ENCODE measurements around the gene CFAP210.
"Not testable (repeated sequence)": the region's sequence is repeated elsewhere in the genome, so short reads cannot be mapped to it uniquely, and the experiment has no call there.

The CFAP210 gene

DNA sequence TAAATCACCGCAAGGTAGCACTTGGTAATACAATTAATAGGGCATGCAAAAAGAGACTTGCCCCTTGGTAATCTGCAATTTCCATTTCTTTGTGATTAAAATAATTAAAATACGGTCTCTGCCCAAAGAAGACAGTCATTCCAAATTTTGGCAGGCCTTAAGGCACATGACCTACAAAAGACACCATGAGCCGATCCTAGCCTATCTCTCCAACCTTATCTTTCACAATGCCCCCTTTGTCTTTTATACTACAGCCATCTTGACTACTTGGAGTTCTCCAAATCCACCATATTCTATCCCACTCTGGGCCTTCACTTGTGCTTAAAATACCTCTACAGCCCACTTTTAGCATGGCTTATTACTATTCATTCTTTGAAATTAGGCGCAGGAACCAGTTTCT is 23.3 kb downstream of the CFAP210 start:
- DNase-seq (ENCODE audit: low spot score), result no peak

DNA sequence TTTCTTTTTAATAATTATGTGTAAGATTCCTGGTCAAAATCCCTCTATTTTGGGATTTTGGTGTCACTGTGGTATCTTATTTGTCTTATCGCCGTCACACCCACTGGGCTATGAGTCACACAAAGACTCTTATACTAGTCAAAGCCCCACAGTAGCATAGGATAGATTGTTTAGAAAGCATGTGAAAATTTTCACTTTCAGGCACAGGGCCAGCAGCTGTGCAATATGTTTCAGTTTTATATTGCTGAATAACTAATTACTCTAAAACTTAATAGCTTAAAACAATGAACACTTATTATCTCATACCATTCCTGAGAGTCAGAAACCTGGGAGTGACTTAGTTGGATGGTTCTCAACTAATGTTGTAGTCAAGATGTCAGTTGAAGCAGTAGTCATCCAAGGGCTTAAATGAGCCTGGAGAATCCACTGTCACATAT is 24.0 kb downstream of the CFAP210 start:
- DNase-seq (ENCODE audit: low spot score), result no peak

DNA sequence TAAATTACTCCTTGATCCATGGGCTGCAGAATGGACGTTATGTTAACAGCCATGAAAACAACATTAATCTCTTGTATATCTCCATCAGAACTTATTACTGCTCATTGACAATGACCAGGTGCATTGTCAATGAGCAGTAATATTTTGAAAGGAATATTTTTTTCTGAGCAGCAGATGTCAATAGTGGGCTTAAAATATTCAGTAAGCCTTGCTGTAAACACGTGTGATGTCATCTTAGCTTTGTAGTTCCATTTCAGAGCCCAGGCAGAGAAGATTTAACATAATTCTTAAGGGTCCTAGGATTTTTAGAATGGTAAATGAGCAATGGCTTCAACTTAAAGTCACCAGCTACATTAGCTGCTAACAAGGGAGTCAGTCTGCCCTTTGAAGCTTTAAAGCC is 26.6 kb downstream of the CFAP210 start:
- DNase-seq (ENCODE audit: low spot score), result no peak

DNA sequence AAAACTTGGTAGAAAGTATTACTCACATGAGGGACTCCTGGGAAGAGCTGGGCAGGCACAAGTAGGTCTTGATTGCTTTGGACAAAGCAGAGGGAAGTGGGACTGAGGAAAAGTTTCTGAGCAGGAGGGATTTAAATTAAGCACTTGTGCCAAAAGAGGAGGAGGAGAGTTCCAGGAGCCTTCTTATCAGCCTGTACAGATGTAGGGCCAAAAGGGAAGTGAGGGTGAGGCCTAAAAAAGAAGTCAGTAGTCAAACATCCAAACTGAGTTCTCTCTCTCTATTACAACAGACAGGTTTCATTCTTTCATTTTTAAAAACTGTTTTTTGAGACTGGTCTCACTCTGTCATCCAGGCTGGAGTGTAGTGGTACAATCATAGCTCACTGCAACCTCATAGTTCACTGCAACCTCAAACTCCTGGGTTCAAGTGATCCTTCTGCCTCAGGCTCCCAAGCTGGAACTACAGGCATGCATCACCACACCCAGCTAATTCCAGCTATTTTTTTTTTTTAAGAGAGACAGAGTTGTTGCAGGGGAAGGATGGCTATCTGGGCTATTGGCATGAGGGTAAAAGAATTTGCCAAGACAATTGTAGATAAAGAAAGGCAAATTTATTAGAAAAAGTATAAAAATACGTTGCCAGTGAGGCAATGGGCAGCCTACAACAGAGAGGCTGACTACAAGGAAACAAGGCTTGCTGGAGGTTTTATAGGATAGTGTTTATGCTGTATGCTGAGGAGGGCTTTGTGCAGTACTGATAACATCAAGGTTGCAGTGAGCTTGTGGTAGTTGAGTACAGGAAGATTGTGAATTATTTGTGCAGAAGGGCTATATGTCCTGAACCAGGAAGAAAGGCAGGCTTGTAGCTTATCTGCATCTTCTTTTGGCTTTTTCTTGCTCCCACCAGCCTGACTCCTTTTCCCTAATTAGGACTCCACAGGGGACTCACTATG is 29.0 kb downstream of the CFAP210 start:
- no peak for DNase-seq (ENCODE audit: low spot score)

DNA sequence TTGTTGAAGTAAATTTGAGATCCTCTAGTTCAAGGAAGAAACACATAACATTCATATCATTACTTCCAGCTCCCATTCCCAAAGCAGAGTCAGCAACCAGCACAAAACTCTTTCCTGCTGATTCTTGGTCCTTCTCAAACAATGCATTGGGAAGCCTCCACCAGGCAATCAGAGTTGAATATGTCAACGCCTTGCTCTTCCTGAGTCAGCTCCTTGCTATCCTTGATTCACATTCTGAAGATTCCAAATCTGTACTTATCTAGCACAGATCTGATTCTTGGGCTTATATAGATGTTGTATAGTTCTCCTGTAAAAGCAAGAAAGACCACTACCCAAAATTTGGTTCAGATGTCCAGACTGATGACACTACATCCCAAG is 29.6 kb downstream of the CFAP210 start:
- DNase-seq (ENCODE audit: low spot score), result no peak

DNA sequence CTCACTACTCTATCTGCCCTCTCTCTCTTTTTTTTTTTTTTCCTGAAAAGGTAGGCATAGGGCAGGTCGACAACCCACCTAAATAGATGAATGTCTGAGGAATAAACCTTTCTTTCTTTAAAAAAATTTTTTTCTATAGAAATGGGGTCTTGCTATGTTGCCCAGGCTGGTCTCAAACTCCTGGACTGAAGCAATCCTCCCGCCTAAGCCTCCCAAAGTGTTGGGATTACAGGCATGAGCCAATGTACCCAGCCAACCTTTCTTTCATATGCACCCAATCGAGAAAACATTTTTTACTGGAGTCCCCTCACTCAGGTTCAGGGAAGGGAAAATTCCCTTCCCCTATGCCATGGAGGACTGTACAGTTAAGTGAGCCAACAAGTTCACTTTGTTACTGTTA is 31.0 kb downstream of the CFAP210 start:
- DNase-seq (ENCODE audit: low spot score), result no peak

DNA sequence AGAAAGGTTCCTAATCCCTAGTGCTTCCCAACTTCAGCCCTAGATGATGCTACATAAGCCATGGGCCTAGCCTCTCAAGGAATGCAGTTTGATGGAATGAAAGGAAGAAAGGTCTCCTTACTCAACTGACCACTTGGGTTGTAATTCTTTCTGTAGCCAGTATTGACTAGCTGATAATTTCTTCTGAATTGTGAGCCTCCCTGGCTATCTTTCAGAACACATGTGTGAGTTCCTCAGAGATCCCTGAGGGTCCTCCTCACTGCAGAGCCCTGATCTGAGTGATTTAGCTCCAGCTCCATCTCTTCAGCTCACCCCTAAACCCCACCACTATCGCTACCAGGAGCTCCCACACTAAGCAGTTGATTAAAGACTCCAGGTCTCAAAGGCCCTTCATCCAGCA is 31.5 kb downstream of the CFAP210 start:
- no peak for DNase-seq (ENCODE audit: low spot score)

DNA sequence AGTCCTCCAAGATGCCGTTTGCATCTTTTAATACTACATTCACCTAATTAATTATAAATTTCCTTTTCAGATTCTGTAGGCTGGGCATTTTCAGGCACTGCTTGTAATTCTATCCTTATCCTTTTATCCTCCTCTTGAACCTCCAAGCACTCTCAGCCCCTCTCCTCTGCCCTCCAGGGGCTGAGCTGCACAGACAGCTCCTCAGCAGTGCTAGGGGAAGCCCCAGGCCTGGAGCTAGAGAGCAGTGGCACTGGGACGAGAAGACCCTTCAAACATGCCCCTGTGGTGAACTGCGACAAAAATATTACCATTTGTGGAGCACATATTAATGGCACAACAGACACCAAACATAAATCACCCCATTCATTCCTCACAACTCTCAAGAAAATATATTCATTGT is 32.9 kb downstream of the CFAP210 start:
- DNase-seq (ENCODE audit: low spot score), result no peak

DNA sequence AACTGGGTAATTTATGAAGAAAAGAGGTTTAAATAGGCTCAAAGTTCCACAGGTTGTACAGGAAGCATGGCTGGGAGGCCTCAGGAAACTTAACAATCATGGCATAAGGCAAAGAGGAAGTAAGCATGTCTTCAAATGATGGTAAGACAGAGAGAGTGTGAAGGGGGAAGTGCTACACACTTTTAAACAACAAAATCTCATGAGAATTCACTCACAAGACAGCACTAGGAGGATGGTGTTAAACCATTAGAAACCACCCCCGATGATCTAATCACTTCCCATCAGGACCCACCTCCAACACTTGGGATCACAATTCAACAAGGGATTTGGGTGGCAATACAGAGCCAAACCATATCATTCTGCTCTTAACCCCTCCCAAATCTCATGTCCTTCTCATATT is 34.9 kb downstream of the CFAP210 start:
- no peak for DNase-seq (ENCODE audit: low spot score)

DNA sequence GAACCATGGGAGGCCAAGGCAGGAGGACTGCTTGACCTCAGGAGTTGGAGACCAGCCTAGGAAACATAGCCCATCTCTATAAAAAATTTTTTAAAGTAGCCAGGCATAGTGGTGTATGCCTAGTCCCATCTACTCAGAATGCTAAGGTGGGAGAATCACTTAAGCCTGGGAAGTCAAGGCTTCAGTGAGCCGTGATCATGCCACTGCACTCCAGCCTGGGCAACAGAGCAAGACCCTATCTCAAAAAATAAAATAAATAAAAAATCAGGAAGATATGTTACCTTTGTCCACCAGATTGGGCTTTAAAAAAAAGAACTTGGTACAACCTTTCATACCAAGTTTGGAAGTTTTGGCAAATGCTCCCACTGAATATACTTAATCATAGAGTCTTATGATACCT is 35.3 kb downstream of the CFAP210 start:
- DNase-seq (ENCODE audit: low spot score), result no peak

DNA sequence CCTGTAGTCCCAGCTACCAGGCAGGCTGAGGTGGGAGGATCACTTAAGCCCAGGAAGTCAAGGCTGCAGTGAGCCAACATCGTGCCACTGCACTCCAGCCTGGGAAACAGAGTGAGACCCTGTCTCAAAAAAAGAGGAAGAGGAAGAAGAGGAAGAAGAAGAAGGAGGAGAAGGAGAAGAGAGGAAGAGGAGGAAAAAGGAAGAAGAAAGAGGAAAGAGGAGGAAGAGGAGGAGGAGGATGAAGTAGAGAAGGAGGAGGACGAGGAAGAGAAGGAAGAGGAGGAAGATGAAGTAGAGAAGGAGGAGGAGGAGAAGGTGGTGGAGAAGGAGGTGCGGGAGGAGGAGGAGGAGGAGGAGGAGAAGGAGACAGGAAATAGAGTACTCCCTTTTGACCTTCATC is 38.0 kb downstream of the CFAP210 start:
- no peak for DNase-seq (ENCODE audit: low spot score)

DNA sequence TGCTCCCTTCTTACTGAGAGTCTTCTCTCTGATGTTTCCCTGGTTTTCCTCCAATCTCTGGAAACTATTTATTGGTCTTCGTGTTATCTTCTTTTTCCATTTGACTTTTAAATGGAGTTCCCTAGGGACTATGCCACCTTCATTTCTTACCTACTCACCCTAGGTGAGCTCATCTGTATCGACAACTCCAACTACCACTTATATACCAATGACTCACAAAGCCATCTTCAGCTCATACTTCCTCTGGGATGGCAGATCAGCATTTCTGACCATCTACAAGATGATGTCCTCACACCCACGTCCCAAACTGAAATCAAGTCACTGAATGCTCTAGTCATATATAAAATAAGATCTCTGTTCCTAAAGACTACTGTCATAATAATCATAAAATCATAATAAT is 40.6 kb downstream of the CFAP210 start:
- DNase-seq (ENCODE audit: low spot score), result no peak

DNA sequence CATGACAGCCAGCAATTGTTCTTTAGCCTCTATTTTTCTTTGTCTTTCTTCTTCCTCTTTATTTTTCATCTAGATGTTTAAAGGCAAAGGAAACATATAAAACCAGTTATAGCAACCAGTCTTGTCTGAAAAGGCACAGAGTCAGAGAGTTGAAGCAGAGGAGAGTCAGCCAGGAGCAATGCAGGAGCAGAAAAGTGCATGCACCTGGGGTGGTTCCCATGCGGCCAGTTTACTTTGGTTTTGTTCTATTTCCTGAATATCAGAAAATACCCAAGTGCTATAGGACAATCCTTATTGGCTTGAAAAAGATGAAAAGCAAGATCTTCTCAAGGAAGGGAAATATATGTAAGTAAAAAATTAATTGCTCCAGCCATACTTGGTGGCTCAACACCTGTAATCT is 44.9 kb downstream of the CFAP210 start:
- no peak for DNase-seq (ENCODE audit: low spot score)

DNA sequence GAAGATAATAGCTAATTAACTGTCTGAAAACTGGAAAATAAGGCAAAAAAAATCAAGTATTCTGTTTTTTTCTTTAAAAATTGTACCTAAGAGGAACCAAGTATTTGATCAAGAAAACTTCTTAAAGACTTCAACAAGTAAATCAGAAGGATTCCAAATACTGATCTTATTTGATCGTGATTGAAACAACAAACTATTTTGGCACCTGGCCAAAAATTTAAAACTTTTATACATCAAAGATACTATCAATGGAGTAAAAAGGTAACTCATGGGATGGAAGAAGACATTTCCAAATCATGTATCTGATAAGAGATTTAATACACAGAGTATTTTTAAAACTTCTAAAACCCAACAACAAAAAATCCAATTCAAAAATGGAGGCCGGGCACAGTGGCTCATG is 46.7 kb downstream of the CFAP210 start:
- no peak for DNase-seq (ENCODE audit: low spot score)

DNA sequence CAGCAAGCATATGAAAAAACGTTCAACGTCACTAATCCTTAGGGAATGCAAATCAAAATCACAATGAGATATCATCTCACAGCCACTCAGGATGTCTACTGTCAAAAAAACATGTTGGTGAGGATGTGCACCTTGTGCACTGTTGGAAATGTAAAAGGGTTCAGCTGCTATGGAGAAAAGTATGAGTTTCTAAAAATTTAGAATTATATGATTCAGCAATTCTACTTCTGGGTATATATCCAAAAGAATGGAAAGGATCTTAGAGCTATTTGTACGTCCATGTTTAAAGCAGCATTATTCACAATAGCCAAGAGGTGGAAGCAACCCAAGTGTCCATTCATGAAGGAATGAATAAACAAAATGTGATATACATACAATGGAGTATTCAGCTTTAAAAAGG is 50.0 kb downstream of the CFAP210 start:
- no peak for DNase-seq (ENCODE audit: low spot score)

DNA sequence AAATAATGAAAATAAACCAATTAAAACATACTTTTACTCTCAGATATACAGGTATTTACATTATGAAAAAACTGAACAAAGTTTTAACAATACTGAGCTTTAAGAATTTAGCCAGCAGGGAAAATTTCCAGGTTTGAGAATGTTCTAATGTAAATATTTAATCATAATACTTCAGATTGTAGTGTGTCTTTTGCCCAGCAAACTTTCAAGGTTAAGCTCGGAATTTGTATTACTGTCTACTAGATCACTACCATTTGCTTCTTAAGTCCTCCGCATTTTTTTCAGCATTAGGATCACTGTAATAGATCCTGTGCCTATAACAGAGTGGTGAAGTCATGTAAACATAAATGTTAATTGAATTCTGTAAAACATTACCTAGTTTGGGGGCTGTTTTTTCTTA is 52.7 kb downstream of the CFAP210 start:
- no peak for DNase-seq (ENCODE audit: low spot score)

DNA sequence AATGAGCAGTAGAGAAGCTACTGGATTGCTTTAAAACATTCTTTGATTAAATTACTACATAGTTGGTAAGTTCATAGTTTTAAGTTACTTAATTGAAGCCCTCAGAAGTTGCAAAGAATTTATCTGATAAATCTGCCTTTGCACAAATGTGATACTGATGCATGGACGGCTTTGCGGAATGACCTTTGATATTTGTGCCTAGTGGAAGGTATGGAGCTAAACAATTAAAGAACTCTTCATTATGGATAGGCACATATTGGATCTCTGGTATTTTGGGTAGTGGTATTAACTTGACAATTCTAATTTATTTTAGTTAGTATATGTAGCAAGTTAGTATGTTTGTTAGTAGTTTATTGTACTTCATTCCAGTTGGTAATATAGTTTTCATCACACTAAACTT is 54.1 kb downstream of the CFAP210 start:
- no peak for DNase-seq (ENCODE audit: low spot score)

DNA sequence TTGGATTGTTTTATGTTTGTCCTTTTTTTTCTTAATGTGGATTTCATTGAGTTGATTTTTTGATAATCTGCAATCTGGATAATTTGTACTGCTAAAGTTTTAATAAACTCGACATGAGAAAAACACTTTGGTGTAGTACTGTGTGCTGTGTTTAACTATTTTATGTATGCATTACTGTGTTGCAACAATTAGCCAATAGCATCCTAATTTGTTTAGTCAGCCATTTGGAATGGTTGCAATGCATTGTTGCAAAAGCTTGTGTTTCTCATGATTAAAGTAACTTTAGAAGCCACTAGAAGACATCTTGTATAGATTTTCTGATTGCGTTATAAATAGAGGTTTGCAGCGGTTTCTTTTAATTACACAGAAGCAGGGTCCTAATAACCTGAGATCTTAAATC is 56.6 kb downstream of the CFAP210 start:
- no peak for DNase-seq (ENCODE audit: low spot score)

DNA sequence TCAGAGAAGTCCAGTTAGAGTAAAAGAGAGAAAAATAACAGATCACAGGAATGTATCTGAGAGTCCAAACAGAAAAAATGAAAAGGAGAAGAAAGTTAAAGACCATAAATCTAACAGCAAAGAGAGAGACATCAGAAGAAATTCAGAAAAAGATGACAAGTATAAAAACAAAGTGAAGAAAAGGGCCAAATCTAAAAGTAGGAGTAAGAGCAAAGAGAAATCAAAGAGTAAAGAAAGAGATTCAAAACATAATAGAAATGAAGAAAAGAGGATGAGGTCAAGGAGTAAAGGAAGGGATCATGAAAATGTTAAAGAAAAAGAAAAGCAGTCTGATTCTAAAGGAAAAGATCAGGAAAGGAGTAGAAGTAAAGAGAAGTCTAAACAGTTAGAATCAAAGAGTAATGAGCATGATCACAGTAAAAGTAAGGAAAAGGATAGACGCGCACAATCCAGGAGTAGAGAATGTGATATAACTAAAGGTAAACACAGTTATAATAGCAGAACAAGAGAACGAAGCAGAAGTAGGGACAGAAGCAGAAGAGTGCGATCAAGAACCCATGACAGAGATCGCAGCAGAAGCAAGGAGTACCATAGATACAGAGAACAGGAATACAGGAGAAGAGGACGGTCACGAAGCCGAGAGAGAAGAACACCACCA is 57.6 kb downstream of the CFAP210 start:
- DNase-seq (ENCODE audit: low spot score), result no peak

DNA sequence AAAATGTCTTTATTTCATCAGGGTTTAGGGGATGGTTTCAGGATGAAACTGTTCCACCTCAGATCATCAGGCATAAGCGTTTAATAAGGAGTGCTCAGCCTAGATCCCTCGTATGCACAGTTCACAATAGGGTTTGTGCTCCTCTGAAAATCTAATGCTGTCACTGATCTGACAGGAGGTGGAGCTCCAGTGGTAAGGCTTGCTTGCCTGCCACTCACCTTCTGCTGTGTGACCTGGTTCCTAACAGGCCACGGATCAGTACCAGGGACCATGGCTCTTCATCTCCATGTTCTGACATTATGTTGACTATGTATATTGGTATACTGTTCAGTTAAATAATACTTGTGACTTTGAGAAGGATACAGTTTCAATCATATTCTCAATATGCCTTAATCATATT is 68.4 kb downstream of the CFAP210 start:
- DNase-seq (ENCODE audit: low spot score), result no peak

DNA sequence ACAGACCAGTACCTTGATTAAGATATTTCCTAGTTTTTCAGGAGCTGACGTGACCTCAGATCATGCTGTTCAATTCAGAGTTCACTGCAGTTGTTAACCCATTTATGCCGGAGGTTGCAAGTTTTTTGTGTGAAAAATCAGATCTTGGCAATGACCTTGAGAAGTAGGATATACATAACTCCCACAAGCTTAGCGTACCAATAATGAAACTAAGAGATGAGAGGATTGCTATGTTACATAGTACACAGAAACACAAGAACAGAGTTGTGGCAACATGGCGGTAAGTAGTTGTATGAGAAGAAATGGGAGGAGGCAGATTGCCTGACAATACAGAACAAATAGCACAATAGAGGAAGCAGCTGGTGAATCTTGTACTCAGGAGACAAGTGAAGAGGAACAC is 71.0 kb downstream of the CFAP210 start:
- no peak for DNase-seq (ENCODE audit: low spot score)

DNA sequence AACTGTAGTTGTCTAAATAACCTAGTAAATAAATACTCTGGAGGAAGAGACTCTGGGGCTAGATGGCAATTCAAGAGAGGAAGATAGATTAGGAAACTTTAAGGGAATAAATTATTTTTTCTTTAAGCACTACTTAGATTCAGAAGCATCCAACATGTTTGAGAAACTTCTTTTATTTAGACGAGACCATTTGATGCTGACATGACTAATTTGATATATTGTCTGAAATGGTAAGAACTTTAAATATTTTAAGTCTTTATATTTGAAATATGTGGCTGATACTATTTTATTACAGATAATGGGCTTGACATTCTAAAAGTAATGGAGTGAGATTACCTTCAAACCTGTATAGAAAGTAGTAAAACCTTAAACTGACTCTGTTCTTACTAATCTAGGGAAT is 73.7 kb downstream of the CFAP210 start:
- no peak for DNase-seq (ENCODE audit: low spot score)

DNA sequence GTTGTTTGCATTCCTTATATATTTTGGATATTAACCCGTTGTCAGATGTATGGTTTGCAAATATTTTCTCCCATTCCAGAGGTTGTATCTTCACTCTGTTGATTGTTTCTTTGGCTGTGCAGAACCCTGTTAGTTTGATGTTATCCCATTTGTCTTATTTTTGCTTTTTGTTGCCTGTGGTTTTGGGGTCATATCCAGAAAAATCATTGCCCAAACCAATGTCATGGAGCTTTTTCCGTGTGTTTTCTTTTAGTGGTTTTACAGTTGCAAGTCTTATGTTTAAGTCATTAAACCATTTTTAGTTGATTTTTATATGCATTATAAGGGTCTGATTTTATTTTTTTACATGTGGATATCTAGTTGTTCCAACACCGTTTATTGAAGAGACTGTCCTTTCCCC is 74.3 kb downstream of the CFAP210 start:
- no peak for DNase-seq (ENCODE audit: low spot score)

DNA sequence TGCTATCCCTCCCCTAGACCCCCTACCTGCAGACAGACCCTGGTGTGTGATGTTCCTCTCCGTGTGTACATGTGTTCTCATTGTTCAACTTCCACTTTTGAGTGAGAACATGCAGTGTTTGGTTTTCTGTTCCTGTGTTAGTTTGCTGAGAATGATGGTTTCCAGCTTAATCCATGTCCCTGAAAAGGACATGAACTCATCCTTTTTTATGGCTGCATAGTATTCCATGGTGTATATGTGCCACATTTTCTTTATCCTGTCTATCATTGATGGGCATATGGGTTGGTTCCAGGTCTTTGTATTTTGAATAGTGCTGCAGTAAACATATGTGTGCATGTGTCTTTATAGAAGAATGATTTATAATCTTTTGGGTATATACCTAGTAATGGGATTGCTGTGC is 78.2 kb downstream of the CFAP210 start:
- DNase-seq (ENCODE audit: low spot score), result not testable (repeated sequence)
